ACC112 (cell line): Measurements from ENCODE around the gene CACNA1E.
"Not testable (repeated sequence)": the region's sequence is repeated elsewhere in the genome, so short reads cannot be mapped to it uniquely, and the experiment has no call there.

Experiments used
- H2AFZ ChIP-seq: fragments of 200-600 bp; sonication (generic); one replicate; pipeline ENCODE4 v1.6.0; 2017; ENCODE audit warnings: antibody characterized with exemption, low read length; ENCODE audit not compliant: unreplicated experiment
- H3K27ac ChIP-seq: fragments of 200-600 bp; sonication (generic); 2 replicates; pipeline ENCODE4 v1.5.1; 2014; ENCODE audit warnings: low read depth, mild to moderate bottlenecking, antibody characterized with exemption, low read length, moderate library complexity
- H3K27me3 ChIP-seq: fragments of 200-600 bp; sonication (generic); 2 replicates; pipeline ENCODE4 v1.6.1; 2014; ENCODE audit warnings: mild to moderate bottlenecking, antibody characterized with exemption, low read length, moderate library complexity, mixed read lengths; ENCODE audit not compliant: insufficient read depth
- H3K36me3 ChIP-seq: fragments of 200-600 bp; sonication (generic); 2 replicates; pipeline ENCODE4 v1.6.1; 2016; ENCODE audit warnings: mild to moderate bottlenecking, antibody characterized with exemption, low read length, moderate library complexity, mixed read lengths; ENCODE audit not compliant: insufficient read depth
- H3K4me1 ChIP-seq: fragments of 200-600 bp; sonication (generic); one replicate; pipeline ENCODE4 v1.6.1; 2016; ENCODE audit warnings: low read length, mixed read lengths; ENCODE audit not compliant: insufficient read depth, unreplicated experiment, control insufficient read depth
- H3K4me3 ChIP-seq: fragments of 200-600 bp; sonication (generic); 2 replicates; pipeline ENCODE4 v1.5.1; 2014; ENCODE audit warnings: mild to moderate bottlenecking, low read depth, low read length
- H3K79me2 ChIP-seq: fragments of 200-600 bp; sonication (generic); one replicate; pipeline ENCODE4 v1.6.0; 2016; ENCODE audit warnings: low read length; ENCODE audit not compliant: control insufficient read depth, unreplicated experiment, insufficient read depth

The CACNA1E gene

GRCh38 chr1:181832173-181832880, 349.0 kb downstream of the CACNA1E start:
- H3K27ac ChIP-seq, H3K4me3 ChIP-seq, H3K79me2 ChIP-seq, H3K36me3 ChIP-seq, H3K4me1 ChIP-seq, H3K27me3 ChIP-seq, H2AFZ ChIP-seq: not testable (repeated sequence)

- no peaks in the 10 kb centered on the region for H3K36me3 ChIP-seq
- H2AFZ ChIP-seq, result no peak overlapping the region
- H3K27me3 ChIP-seq, result no peaks in the 10 kb centered on the region
- no peak overlapping the region for H3K27ac ChIP-seq
- no peaks in the 10 kb centered on the region for H3K79me2 ChIP-seq
- H3K4me1 ChIP-seq, result no peaks in the 10 kb centered on the region
- no peak overlapping the region for H3K4me3 ChIP-seq
These were observed 362.8 kb downstream of the CACNA1E start for GRCh38 chr1:181846001-181846645.

DNA sequence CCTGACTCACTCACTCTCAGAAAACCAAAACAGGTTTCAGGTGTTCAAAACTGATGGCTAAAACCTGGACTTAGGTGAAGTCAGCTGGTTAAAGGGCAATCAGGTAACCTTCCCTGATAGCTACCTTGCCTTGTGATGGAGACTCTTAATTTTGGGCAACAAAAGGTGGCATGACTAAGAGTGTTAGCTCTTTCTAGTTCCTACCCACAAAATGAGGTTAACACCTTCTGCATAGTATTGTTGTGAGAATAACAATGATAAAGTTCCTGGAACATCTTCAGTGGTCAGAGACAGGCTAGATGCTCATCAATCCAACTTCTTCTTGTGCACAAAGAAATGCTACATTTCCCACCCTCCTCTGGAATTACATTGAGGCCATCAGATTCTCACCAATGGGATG, 363.4 kb downstream of the CACNA1E start:
- no peak overlapping the region for H2AFZ ChIP-seq
- no peak overlapping the region for H3K27ac ChIP-seq
- no peak overlapping the region for H3K4me3 ChIP-seq
- H3K36me3 ChIP-seq, result no peaks in the 10 kb centered on the region
- H3K4me1 ChIP-seq, result no peaks in the 10 kb centered on the region
- no peaks in the 10 kb centered on the region for H3K79me2 ChIP-seq
- H3K27me3 ChIP-seq, result no peaks in the 10 kb centered on the region

DNA sequence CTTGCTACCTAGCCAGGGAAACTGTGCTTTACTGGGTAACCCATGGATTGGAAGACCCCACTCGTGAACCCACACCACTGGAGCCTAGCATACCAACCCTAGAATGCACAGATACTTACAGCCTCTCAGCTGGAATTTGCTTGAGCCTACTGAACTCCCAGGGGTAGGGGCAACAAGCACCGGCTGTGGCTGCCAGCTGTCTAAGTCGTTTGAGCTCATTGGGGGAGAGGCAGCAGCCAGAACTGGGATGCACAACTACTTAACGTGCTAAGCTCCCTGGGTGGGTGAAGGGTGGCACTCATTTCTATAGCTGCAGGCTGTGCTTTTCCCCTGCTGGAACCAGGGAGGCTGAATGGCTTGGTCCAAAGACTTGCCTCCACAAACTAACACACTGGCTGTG, 365.8 kb downstream of the CACNA1E start:
- Histone ChIP-seq H3K27me3 (no peaks in the 10 kb centered on the region), H3K4me1 (no peaks in the 10 kb centered on the region), H3K4me3 (no peak overlapping the region), H3K36me3 (no peaks in the 10 kb centered on the region), H3K79me2 (no peaks in the 10 kb centered on the region), H3K27ac (no peak overlapping the region), H2AFZ (no peak overlapping the region)

DNA sequence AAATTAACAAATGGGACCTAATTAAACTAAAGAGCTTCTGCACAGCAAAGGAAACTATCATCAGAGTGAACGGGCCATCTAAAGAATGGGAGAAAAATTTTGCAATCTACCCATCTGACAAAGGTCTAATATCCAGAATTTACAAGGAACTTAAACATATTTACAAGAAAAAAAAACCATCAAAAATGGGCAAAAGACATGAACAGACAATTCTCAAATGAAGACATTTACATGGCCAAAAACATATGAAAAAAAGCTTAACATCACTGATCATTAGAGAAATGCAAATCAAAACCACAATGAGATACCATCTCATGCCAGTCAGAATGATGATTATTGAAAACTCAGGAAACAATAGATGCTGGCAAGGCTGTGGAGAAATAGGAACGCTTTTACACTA, 370.9 kb downstream of the CACNA1E start:
- H2AFZ ChIP-seq, H3K36me3 ChIP-seq, H3K4me1 ChIP-seq, H3K27ac ChIP-seq, H3K4me3 ChIP-seq, H3K27me3 ChIP-seq, H3K79me2 ChIP-seq: not testable (repeated sequence)

GRCh38 chr1:181855380-181855779, 372.1 kb downstream of the CACNA1E start:
- Histone ChIP-seq H3K36me3 (no peaks in the 10 kb centered on the region), H3K27me3 (no peaks in the 10 kb centered on the region), H2AFZ (no peak overlapping the region), H3K4me3 (no peak overlapping the region), H3K79me2 (no peaks in the 10 kb centered on the region), H3K27ac (no peak overlapping the region), H3K4me1 (no peaks in the 10 kb centered on the region)
